Measurements from ENCODE around the gene MIA2. TPM values are rescaled to one million over a fixed set of nuclear protein-coding genes. Genes with fewer than 3 reads are reported as not detected.

MIA2 gene
- total and polyA plus RNA-seq, 2 donors (not counting 1 experiment from before 2014, with no cell fraction given), result 11.5 to 27.1 TPM

DNA sequence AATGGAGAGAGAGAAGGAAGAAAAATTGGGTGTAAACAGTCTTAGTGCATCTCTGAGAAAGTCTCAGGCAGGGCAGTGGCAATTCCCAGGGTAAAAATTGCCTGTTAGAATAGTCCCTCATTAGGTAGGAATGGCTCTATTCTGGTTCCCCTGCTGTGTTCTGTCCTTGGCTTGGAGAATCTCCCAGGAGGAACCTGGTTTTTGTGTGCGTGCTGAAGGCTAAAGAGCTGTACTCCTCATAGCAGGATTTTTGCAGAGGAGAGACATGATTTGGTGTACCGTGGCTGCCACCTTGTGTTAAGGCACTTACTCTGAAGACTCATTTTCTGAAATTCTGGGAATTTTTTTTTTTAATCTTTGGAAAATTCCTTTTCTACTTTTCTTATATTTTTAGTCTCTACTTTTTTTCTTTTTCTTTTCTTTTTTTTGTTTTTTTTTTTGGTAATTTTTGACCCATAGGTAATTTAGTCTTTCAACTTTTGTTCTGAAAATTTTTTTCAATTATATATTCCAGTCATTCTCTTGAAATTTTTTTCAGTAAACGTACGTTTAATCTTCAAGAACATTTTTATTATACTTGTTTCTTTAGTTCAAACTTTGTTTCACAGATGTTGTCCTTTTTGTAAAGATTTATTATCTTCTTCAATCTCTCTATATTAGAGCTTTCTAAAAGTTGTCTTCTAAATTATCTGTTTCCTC is 134.7 kb downstream of the MIA2 start:
- peak; percentile 12 for DNase-seq

DNA sequence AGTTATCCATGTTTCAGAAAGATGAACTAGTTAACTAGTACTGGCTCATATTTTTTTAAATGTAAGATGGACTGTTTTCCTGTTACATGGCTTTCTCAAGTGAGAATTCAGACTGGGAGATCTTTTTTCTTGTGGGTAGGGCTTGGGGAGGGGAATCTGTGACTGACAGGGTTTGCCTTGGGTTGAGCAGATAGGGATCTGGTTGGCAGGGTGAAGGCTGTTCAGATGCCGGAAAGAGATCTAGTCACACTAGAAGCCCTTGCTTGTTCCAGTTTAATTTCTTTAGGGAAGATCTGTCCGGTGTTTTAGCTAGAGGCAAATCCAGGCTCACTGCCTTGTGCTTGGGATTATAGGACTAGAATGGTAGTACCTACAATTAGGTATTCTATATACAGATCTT is 135.3 kb downstream of the MIA2 start:
- no peak overlapping the region for H3K4me3 ChIP-seq (ENCODE audit: control extremely low read depth in 1 of 5, extremely low read depth in 1 of 5, insufficient read depth in 1 of 5, low read depth in 2 of 5, low read length in 4 of 5)
- peaks cover 19% of the 10 kb centered on the region for H3K79me2 ChIP-seq (ENCODE audit: control insufficient read depth, insufficient read depth, low read length)
- POLR2A ChIA-PET, result no interaction called here
- no peaks in the 10 kb centered on the region for H3K4me1 ChIP-seq (ENCODE audit: control insufficient read depth in 2 of 2, insufficient read depth in 2 of 2, low read length in 2 of 2)
- ATAC-seq (ENCODE audit: low read depth) (no peak), DNase-seq (no peak)
- no peaks in the 10 kb centered on the region for H3K4me1 Mint-ChIP-seq
- CTCF ChIA-PET, result interaction anchor here (0.7 kb wide), 1 partner anchor 90 kb away, joined by 3 read pairs; no protein-coding TSS in a partner anchor
- peaks cover 9 to 20% of the 10 kb centered on the region in 2 experiments for H3K36me3 ChIP-seq (replicated peaks in 1 of 2; ENCODE audit: control extremely low read depth in 1 of 2, control insufficient read depth in 1 of 2, extremely low read depth in 1 of 2, insufficient read depth in 2 of 2, low read length in 1 of 2)
- H3K9ac ChIP-seq (ENCODE audit: low read length), result no peak overlapping the region
- peaks cover 16% of the 10 kb centered on the region for H4K20me1 ChIP-seq (ENCODE audit: control insufficient read depth, insufficient read depth, low read length, poor library complexity, severe bottlenecking)
- no peaks in the 10 kb centered on the region for H3K27me3 ChIP-seq (replicated peaks in 1 of 4; ENCODE audit: control extremely low read depth in 1 of 4, control insufficient read depth in 3 of 4, insufficient read depth in 4 of 4, low read length in 3 of 4)
- no peak overlapping the region for H3K27ac Mint-ChIP-seq
- no peak overlapping the region for H2AFZ ChIP-seq (ENCODE audit: insufficient read depth, low read depth, low read length, poor library complexity, severe bottlenecking)
- 100% methylated on average over 1 of the region's 2 CpGs for WGBS (ENCODE audit: insufficient coverage)
- no peaks in the 10 kb centered on the region for H3K27me3 Mint-ChIP-seq
- H3K9me3 Mint-ChIP-seq (ENCODE audit: insufficient read depth), result no peaks in the 10 kb centered on the region
- H3K9me3 ChIP-seq (ENCODE audit: control extremely low read depth in 1 of 3, control insufficient read depth in 2 of 3, insufficient read depth in 1 of 3, low read length in 2 of 3), result peaks cover 6 to 16% (median 14%) of the 10 kb centered on the region in 3 donors
- no peak overlapping the region for H3K4me3 Mint-ChIP-seq
- H3K27ac ChIP-seq (ENCODE audit: low read length in 2 of 2), result no peak overlapping the region
- intact Hi-C loops (cut with micrococcal nuclease), result no loop called here
- H3K4me2 ChIP-seq (replicated peaks; ENCODE audit: low read depth, low read length, poor library complexity, severe bottlenecking), result no peak overlapping the region
- no peak for TF ChIP-seq EZH2 (IDR thresholded peaks at IDR 0.05; ENCODE audit: borderline replicate concordance, insufficient read depth, low read depth, low read length, poor library complexity, severe bottlenecking)
- TF ChIP-seq, protein P1, sequence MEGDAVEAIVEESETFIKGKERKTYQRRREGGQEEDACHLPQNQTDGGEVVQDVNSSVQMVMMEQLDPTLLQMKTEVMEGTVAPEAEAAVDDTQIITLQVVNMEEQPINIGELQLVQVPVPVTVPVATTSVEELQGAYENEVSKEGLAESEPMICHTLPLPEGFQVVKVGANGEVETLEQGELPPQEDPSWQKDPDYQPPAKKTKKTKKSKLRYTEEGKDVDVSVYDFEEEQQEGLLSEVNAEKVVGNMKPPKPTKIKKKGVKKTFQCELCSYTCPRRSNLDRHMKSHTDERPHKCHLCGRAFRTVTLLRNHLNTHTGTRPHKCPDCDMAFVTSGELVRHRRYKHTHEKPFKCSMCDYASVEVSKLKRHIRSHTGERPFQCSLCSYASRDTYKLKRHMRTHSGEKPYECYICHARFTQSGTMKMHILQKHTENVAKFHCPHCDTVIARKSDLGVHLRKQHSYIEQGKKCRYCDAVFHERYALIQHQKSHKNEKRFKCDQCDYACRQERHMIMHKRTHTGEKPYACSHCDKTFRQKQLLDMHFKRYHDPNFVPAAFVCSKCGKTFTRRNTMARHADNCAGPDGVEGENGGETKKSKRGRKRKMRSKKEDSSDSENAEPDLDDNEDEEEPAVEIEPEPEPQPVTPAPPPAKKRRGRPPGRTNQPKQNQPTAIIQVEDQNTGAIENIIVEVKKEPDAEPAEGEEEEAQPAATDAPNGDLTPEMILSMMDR (IDR thresholded peaks at IDR 0.05), result no peak

More for the DNA sequence above, 134.7 kb downstream of the MIA2 start:
- Mint-ChIP-seq H3K9me3 (ENCODE audit: insufficient read depth) (peaks cover 4% of the 10 kb centered on the region), H3K4me3 (no peak overlapping the region), H3K27me3 (no peaks in the 10 kb centered on the region), H3K4me1 (no peaks in the 10 kb centered on the region), H3K27ac (no peak overlapping the region)
- ChIA-PET POLR2A (no interaction called here), CTCF (interaction anchor here (0.7 kb wide), 1 partner anchor 91 kb away, joined by 3 read pairs; no protein-coding TSS in a partner anchor)
- Histone ChIP-seq H4K20me1 (ENCODE audit: control insufficient read depth, insufficient read depth, low read length, poor library complexity, severe bottlenecking) (peaks cover 16% of the 10 kb centered on the region), H3K4me3 (ENCODE audit: control extremely low read depth in 1 of 5, extremely low read depth in 1 of 5, insufficient read depth in 1 of 5, low read depth in 2 of 5, low read length in 4 of 5) (no peak overlapping the region), H3K27me3 (replicated peaks in 1 of 4; ENCODE audit: control extremely low read depth in 1 of 4, control insufficient read depth in 3 of 4, insufficient read depth in 4 of 4, low read length in 3 of 4) (no peaks in the 10 kb centered on the region), H3K36me3 (replicated peaks in 1 of 2; ENCODE audit: control extremely low read depth in 1 of 2, control insufficient read depth in 1 of 2, extremely low read depth in 1 of 2, insufficient read depth in 2 of 2, low read length in 1 of 2) (peaks cover 12 to 24% of the 10 kb centered on the region in 2 experiments), H2AFZ (ENCODE audit: insufficient read depth, low read depth, low read length, poor library complexity, severe bottlenecking) (no peak overlapping the region), H3K4me1 (ENCODE audit: control insufficient read depth in 2 of 2, insufficient read depth in 2 of 2, low read length in 2 of 2) (no peaks in the 10 kb centered on the region), H3K9me3 (ENCODE audit: control extremely low read depth in 1 of 3, control insufficient read depth in 2 of 3, insufficient read depth in 1 of 3, low read length in 2 of 3) (peaks cover 10 to 20% (median 18%) of the 10 kb centered on the region in 3 donors), H3K4me2 (replicated peaks; ENCODE audit: low read depth, low read length, poor library complexity, severe bottlenecking) (no peak overlapping the region), H3K27ac (ENCODE audit: low read length in 2 of 2) (no peak overlapping the region), H3K79me2 (ENCODE audit: control insufficient read depth, insufficient read depth, low read length) (peaks cover 19% of the 10 kb centered on the region), H3K9ac (ENCODE audit: low read length) (no peak overlapping the region)
- no peak for TF ChIP-seq EZH2 (IDR thresholded peaks at IDR 0.05; ENCODE audit: borderline replicate concordance, insufficient read depth, low read depth, low read length, poor library complexity, severe bottlenecking)
- TF ChIP-seq, protein P1 (IDR thresholded peaks at IDR 0.05), result peak; percentile 36
- ATAC-seq (ENCODE audit: low read depth), result no peak
- intact Hi-C loops (cut with micrococcal nuclease), result no loop called here
- 83% methylated on average over 1 of the region's 4 CpGs for WGBS (ENCODE audit: insufficient coverage)
